CD14-positive monocyte (primary cell): ENCODE data around the gene OLFM1. TPM values are rescaled to one million over a fixed set of nuclear protein-coding genes. Genes with fewer than 3 reads are reported as not detected.

Experiments
- DNase-seq, 3 donors: peaks; one replicate each; pipeline ENCODE4 v3.0.0-alpha.2; 2011 to 2022
- H2AFZ ChIP-seq: 2 replicates; pipeline ENCODE4 v1.6.0; 2012; ENCODE audit warnings: mild to moderate bottlenecking, low read depth, low read length, inconsistent platforms; ENCODE audit not compliant: insufficient read depth, poor library complexity, severe bottlenecking
- H3K27ac ChIP-seq, 2 donors: 1 replicate in 1 of 2; 2 replicates in 1 of 2; pipeline ENCODE4 v1.5.1; 2012 to 2013; ENCODE audit warnings: low read length in 2 of 2, control low read depth in 1 of 2, inconsistent platforms in 1 of 2, low read depth in 1 of 2, mild to moderate bottlenecking in 1 of 2
- H3K27me3 ChIP-seq, 2 donors: one replicate each; pipeline versions ENCODE4 v1.6.0 to v1.6.1; 2011 to 2013; ENCODE audit warnings: low read length in 2 of 2; ENCODE audit not compliant: control insufficient read depth in 2 of 2, insufficient read depth in 2 of 2
- H3K36me3 ChIP-seq, 2 donors: replicated peaks in 1 of 2; 1 replicate in 1 of 2; 2 replicates in 1 of 2; pipeline versions ENCODE4 v1.5.1 to v1.6.1; 2012 to 2013; ENCODE audit warnings: low read length in 2 of 2, control low read depth in 1 of 2, inconsistent platforms in 1 of 2, mild to moderate bottlenecking in 1 of 2; ENCODE audit not compliant: insufficient read depth in 2 of 2, control insufficient read depth in 1 of 2
- H3K4me1 ChIP-seq, 2 donors: 1 replicate in 1 of 2; 2 replicates in 1 of 2; pipeline versions ENCODE4 v1.5.1 to v1.6.1; 2012 to 2013; ENCODE audit warnings: low read length in 2 of 2, control low read depth in 1 of 2, inconsistent platforms in 1 of 2, mild to moderate bottlenecking in 1 of 2, moderate library complexity in 1 of 2; ENCODE audit not compliant: insufficient read depth in 2 of 2, control insufficient read depth in 1 of 2
- H3K4me2 ChIP-seq: replicated peaks from 2 replicates; pipeline ENCODE3; 2012; ENCODE audit warnings: low read length, moderate library complexity, mild to moderate bottlenecking; ENCODE audit not compliant: poor library complexity, severe bottlenecking; ENCODE audit errors: extremely low read depth
- H3K4me3 ChIP-seq, 3 experiments: fragments of 200-600 bp in 1 of 3; sonication (generic) in 1 of 3; replicated peaks in 1 of 3; 1 replicate in 2 of 3; 2 replicates in 1 of 3; pipeline ENCODE4 v1.5.1; 2011 to 2013; ENCODE audit warnings: low read length in 3 of 3, mild to moderate bottlenecking in 3 of 3, control low read depth in 2 of 3, low read depth in 2 of 3, inconsistent platforms in 1 of 3, moderate library complexity in 1 of 3
- H3K79me2 ChIP-seq: 2 replicates; pipeline ENCODE4 v1.6.0; 2012; ENCODE audit warnings: mild to moderate bottlenecking, control low read depth, inconsistent platforms, low read length, moderate library complexity; ENCODE audit not compliant: insufficient read depth
- H3K9ac ChIP-seq: 2 replicates; pipeline ENCODE4 v1.6.0; 2017; ENCODE audit warnings: low read length, mild to moderate bottlenecking; ENCODE audit not compliant: insufficient read depth, poor library complexity, severe bottlenecking
- H3K9me3 ChIP-seq, 2 donors: replicated peaks in 1 of 2; 1 replicate in 1 of 2; 2 replicates in 1 of 2; pipeline versions ENCODE4 v1.5.1 to v1.6.1; 2012 to 2013; ENCODE audit warnings: low read length in 2 of 2, control low read depth in 1 of 2; ENCODE audit not compliant: control insufficient read depth in 1 of 2, insufficient read depth in 1 of 2
- H4K20me1 ChIP-seq: 2 replicates; pipeline ENCODE4 v1.6.0; 2012; ENCODE audit warnings: mild to moderate bottlenecking, low read length, control low read depth, moderate library complexity; ENCODE audit not compliant: insufficient read depth
- H3K27ac Mint-ChIP-seq, 7 donors: one replicate each; pipeline ENCODE4 v1.8.0; 2020; ENCODE audit warnings: mild to moderate bottlenecking in 7 of 7, mixed read lengths in 7 of 7, moderate library complexity in 6 of 7, inconsistent platforms in 2 of 7
- H3K27me3 Mint-ChIP-seq, 3 donors: one replicate each; pipeline ENCODE4 v1.8.0; 2021 to 2022; ENCODE audit warnings: low read depth in 3 of 3, mild to moderate bottlenecking in 3 of 3, mixed read lengths in 3 of 3, moderate library complexity in 3 of 3, inconsistent platforms in 1 of 3
- H3K36me3 Mint-ChIP-seq, 2 donors: one replicate each; pipeline ENCODE4 v1.8.0; 2020; ENCODE audit warnings: mixed read lengths in 2 of 2, inconsistent platforms in 1 of 2, mild to moderate bottlenecking in 1 of 2
- H3K4me1 Mint-ChIP-seq: one replicate; pipeline ENCODE4 v1.8.0; 2020; ENCODE audit warnings: mild to moderate bottlenecking, mixed read lengths
- H3K4me3 Mint-ChIP-seq, 2 donors: one replicate each; pipeline ENCODE4 v1.8.0; 2020; ENCODE audit warnings: mild to moderate bottlenecking in 2 of 2, mixed read lengths in 2 of 2, moderate library complexity in 1 of 2
- H3K9me3 Mint-ChIP-seq, 7 donors: one replicate each; pipeline ENCODE4 v1.8.0; 2020 to 2022; ENCODE audit warnings: mixed read lengths in 7 of 7, mild to moderate bottlenecking in 6 of 7, moderate library complexity in 6 of 7, inconsistent platforms in 2 of 7
- WGBS: methylation state at CpG from one replicate; pipeline ENCODE4 v1.1.5; 2013; ENCODE audit warnings: missing lambda C conversion rate; ENCODE audit not compliant: insufficient coverage; 5-methylcytosine and 5-hydroxymethylcytosine counted together
- intact Hi-C, 2 donors: fragments of 100-400 bp; cut with micrococcal nuclease; formaldehyde crosslinking; loops; one replicate each; pipeline versions ENCODE4 v1.15.0 to v1.15.1; 2023
- polyA plus RNA-seq, 3 donors: library from polyadenylated mRNA; depleted of rRNA in 1 of 3; unstranded in 2 of 3; stranded (reverse) in 1 of 3; fragments of 300-500 nt in 2 of 3; fragments of >200 nt in 1 of 3; fragmentation: Illumina TruSeq in 2 of 3; gene quantifications; 1 replicate in 2 of 3; 2 replicates in 1 of 3; pipeline ENCODE4 v1.2.3, GENCODE V29; 2012 to 2021
- TF ChIP-seq, protein P1 (sequence below): fragments of 200-600 bp; IDR thresholded peaks from one replicate; pipeline ENCODE4 v1.8.0; 2022; ENCODE audit warnings: antibody characterized with exemption, mild to moderate bottlenecking

The OLFM1 gene
- polyA plus RNA-seq, 3 donors = 7.6 to 10.9 (median 9.4) TPM

DNA sequence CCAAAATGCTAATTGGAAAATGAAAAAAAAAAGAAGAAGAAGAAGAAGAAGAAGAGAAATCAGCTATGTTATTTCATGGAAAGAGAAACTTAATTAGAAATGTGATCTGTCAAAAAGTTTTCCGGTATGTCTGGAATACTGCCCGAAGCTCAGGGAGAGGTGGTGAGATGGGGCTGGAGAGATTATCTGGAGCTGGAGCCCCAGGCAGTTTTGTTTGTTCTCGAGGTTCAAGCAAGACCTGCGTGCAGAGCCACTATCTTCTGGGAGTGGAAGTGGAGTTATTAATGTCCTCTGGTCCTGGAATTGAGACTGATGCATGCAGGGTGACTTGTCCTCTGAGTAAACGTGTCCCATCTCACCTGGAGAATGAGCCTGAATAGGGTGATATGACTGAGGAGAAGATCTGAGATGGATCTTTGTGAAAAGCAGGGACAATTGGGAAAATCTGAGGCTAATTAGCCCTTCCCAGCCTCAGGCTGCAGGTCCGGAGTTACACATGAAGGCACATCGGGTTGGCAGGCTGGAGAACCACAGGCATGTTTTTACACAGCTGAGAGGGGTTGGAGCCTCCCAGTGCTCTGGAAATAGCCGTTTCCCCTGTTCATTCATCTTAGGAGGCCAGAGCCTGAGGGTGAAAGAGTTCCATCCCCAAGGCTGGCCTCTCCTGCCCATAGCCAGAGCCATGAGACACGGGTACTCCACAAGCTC is 70.5 kb downstream of the OLFM1 start:
- no peaks in the 10 kb centered on the region for H3K36me3 Mint-ChIP-seq
- Histone ChIP-seq H3K27ac (no peak overlapping the region), H3K4me1 (no peaks in the 10 kb centered on the region), H3K36me3 (no peaks in the 10 kb centered on the region), H3K79me2 (no peaks in the 10 kb centered on the region), H3K27me3 (no peaks in the 10 kb centered on the region), H4K20me1 (no peaks in the 10 kb centered on the region), H3K9ac (no peak overlapping the region), H2AFZ (no peak overlapping the region), H3K4me2 (no peak overlapping the region), H3K4me3 (no peak overlapping the region), H3K9me3 (no peaks in the 10 kb centered on the region)
- H3K4me1 Mint-ChIP-seq = no peaks in the 10 kb centered on the region
- H3K9me3 Mint-ChIP-seq = peaks cover 0 to 5% (median 0%) of the 10 kb centered on the region in 7 donors
- intact Hi-C loops = no loop called here
- H3K27ac Mint-ChIP-seq = no peak overlapping the region
- H3K27me3 Mint-ChIP-seq = peaks cover 0 to 5% (median 4%) of the 10 kb centered on the region in 3 donors
- no peak for DNase-seq
- TF ChIP-seq, protein P1, sequence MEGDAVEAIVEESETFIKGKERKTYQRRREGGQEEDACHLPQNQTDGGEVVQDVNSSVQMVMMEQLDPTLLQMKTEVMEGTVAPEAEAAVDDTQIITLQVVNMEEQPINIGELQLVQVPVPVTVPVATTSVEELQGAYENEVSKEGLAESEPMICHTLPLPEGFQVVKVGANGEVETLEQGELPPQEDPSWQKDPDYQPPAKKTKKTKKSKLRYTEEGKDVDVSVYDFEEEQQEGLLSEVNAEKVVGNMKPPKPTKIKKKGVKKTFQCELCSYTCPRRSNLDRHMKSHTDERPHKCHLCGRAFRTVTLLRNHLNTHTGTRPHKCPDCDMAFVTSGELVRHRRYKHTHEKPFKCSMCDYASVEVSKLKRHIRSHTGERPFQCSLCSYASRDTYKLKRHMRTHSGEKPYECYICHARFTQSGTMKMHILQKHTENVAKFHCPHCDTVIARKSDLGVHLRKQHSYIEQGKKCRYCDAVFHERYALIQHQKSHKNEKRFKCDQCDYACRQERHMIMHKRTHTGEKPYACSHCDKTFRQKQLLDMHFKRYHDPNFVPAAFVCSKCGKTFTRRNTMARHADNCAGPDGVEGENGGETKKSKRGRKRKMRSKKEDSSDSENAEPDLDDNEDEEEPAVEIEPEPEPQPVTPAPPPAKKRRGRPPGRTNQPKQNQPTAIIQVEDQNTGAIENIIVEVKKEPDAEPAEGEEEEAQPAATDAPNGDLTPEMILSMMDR = no peak
- 82% methylated on average over 8 of the region's 9 CpGs for WGBS
- H3K4me3 Mint-ChIP-seq = no peak overlapping the region

DNA sequence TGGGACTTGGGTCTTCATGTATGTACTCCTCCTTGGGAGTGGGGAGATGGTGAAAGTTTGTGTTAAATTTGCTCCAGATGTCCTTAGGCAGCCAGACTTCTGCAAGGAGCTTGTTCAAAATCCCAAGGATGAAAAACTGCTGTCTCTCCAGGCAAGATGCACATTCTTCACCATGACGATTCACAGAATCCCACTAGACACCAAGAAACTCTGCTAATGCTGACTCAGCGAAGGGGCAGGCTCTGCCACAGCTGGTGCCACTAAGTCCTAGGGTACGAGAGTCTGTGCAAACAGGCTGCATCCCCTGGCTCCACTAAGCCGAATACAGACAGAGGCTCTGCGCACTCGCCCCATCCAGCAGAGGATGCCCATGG is 71.1 kb downstream of the OLFM1 start:
- Mint-ChIP-seq H3K27ac (no peak overlapping the region), H3K36me3 (no peaks in the 10 kb centered on the region), H3K4me1 (no peaks in the 10 kb centered on the region), H3K27me3 (peaks cover 0 to 4% (median 3%) of the 10 kb centered on the region in 3 donors), H3K4me3 (no peak overlapping the region), H3K9me3 (peaks cover 0 to 5% (median 0%) of the 10 kb centered on the region in 7 donors)
- no peak overlapping the region for H2AFZ ChIP-seq
- H3K9ac ChIP-seq = no peak overlapping the region
- intact Hi-C loops = no loop called here
- no peak overlapping the region for H3K27ac ChIP-seq
- TF ChIP-seq, protein P1 = no peak
- H3K9me3 ChIP-seq = no peaks in the 10 kb centered on the region
- H3K79me2 ChIP-seq = no peaks in the 10 kb centered on the region
- no peaks in the 10 kb centered on the region for H4K20me1 ChIP-seq
- H3K4me1 ChIP-seq = no peaks in the 10 kb centered on the region
- H3K4me2 ChIP-seq = no peak overlapping the region
- no peak for DNase-seq
- no peaks in the 10 kb centered on the region for H3K27me3 ChIP-seq
- WGBS = 89% methylated on average over 6 of the region's 6 CpGs
- H3K4me3 ChIP-seq = no peak overlapping the region
- H3K36me3 ChIP-seq = no peaks in the 10 kb centered on the region
